ENCODE measurements around the gene RAB19. TPM values are rescaled to one million over a fixed set of nuclear protein-coding genes. Genes with fewer than 3 reads are reported as not detected.

Gene RAB19
- total and polyA plus RNA-seq, 9 of the 15 experiments (the other 6 are each of a cell fraction or from before 2014, with no cell fraction given): not detected

DNA sequence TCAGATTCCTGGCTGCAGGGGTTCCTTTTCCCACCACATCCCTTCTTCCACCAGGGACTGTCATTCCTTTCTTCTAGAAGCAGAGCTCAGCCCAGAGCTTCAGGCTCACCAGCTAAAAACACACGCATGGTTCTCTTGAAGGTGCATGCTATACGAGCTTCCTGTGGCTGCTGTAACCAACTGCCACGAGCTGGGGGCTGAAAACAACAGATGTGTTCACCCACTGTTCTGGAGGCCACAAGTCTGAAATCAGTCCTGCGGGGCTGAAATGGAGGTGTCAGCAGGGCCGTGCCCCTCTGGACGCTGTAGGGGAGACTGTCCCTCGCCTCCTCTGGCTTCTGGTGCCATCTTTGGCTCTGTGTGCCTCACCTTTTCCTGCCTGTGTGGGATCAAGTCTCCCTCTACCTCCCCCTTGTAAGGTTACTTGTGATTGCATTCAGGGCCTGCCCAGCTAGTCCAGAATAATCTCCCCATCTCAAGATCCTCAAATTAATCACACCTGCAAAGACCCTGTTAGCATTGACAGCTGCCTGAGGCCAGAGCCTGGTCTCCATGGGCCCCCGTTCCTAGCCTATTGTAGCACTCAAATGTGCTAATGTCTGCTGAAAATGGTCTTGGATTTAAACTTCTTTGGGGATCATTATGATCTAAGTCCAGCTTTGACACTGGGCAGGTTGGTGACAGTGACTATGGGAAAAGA is 13.7 kb downstream of the RAB19 start:
- intact Hi-C loops (cut with micrococcal nuclease) (no loop called here), in situ Hi-C loops (cut with MboI) (no loop called here)
- TF ChIP-seq NCOA6 (IDR thresholded peaks at IDR 0.05): no peak
- no peak for TF ChIP-seq RAD51 (IDR thresholded peaks at IDR 0.05; ENCODE audit: borderline replicate concordance, low read depth)
- TF ChIP-seq, protein P1, sequence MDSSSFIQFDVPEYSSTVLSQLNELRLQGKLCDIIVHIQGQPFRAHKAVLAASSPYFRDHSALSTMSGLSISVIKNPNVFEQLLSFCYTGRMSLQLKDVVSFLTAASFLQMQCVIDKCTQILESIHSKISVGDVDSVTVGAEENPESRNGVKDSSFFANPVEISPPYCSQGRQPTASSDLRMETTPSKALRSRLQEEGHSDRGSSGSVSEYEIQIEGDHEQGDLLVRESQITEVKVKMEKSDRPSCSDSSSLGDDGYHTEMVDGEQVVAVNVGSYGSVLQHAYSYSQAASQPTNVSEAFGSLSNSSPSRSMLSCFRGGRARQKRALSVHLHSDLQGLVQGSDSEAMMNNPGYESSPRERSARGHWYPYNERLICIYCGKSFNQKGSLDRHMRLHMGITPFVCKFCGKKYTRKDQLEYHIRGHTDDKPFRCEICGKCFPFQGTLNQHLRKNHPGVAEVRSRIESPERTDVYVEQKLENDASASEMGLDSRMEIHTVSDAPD (CRISPR knock-in tag; IDR thresholded peaks at IDR 0.05): no peak
- no peak for TF ChIP-seq ZKSCAN3 (CRISPR knock-in tag; IDR thresholded peaks at IDR 0.05)
- no peak for TF ChIP-seq SNIP1 (IDR thresholded peaks at IDR 0.05; ENCODE audit: low read depth)
- TF ChIP-seq NR2C1 (IDR thresholded peaks at IDR 0.05): no peak
- no peak for TF ChIP-seq NR2C1 (tag; IDR thresholded peaks at IDR 0.05)
- TF ChIP-seq ZFP1 (CRISPR knock-in tag; IDR thresholded peaks at IDR 0.05): no peak
- no peak for TF ChIP-seq CHD4 (IDR thresholded peaks at IDR 0.05; ENCODE audit: insufficient read depth, insufficient replicate concordance, low read depth, low read length, poor library complexity, severe bottlenecking)
- TF ChIP-seq, protein P2, sequence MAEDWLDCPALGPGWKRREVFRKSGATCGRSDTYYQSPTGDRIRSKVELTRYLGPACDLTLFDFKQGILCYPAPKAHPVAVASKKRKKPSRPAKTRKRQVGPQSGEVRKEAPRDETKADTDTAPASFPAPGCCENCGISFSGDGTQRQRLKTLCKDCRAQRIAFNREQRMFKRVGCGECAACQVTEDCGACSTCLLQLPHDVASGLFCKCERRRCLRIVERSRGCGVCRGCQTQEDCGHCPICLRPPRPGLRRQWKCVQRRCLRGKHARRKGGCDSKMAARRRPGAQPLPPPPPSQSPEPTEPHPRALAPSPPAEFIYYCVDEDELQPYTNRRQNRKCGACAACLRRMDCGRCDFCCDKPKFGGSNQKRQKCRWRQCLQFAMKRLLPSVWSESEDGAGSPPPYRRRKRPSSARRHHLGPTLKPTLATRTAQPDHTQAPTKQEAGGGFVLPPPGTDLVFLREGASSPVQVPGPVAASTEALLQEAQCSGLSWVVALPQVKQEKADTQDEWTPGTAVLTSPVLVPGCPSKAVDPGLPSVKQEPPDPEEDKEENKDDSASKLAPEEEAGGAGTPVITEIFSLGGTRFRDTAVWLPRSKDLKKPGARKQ (CRISPR knock-in tag; IDR thresholded peaks at IDR 0.05): no peak
- TF ChIP-seq, protein P3, sequence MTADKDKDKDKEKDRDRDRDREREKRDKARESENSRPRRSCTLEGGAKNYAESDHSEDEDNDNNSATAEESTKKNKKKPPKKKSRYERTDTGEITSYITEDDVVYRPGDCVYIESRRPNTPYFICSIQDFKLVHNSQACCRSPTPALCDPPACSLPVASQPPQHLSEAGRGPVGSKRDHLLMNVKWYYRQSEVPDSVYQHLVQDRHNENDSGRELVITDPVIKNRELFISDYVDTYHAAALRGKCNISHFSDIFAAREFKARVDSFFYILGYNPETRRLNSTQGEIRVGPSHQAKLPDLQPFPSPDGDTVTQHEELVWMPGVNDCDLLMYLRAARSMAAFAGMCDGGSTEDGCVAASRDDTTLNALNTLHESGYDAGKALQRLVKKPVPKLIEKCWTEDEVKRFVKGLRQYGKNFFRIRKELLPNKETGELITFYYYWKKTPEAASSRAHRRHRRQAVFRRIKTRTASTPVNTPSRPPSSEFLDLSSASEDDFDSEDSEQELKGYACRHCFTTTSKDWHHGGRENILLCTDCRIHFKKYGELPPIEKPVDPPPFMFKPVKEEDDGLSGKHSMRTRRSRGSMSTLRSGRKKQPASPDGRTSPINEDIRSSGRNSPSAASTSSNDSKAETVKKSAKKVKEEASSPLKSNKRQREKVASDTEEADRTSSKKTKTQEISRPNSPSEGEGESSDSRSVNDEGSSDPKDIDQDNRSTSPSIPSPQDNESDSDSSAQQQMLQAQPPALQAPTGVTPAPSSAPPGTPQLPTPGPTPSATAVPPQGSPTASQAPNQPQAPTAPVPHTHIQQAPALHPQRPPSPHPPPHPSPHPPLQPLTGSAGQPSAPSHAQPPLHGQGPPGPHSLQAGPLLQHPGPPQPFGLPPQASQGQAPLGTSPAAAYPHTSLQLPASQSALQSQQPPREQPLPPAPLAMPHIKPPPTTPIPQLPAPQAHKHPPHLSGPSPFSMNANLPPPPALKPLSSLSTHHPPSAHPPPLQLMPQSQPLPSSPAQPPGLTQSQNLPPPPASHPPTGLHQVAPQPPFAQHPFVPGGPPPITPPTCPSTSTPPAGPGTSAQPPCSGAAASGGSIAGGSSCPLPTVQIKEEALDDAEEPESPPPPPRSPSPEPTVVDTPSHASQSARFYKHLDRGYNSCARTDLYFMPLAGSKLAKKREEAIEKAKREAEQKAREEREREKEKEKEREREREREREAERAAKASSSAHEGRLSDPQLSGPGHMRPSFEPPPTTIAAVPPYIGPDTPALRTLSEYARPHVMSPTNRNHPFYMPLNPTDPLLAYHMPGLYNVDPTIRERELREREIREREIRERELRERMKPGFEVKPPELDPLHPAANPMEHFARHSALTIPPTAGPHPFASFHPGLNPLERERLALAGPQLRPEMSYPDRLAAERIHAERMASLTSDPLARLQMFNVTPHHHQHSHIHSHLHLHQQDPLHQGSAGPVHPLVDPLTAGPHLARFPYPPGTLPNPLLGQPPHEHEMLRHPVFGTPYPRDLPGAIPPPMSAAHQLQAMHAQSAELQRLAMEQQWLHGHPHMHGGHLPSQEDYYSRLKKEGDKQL (CRISPR knock-in tag; IDR thresholded peaks at IDR 0.05; ENCODE audit: borderline replicate concordance): no peak
- no peak for TF ChIP-seq TAL1 (IDR thresholded peaks at IDR 0.05)

More for the DNA sequence above, 13.7 kb downstream of the RAB19 start:
- Histone ChIP-seq H3K9me3 (replicated peaks; ENCODE audit: control insufficient read depth, insufficient read depth, low read depth, low read length) (no peaks in the 10 kb centered on the region), H3K79me2 (ENCODE audit: control insufficient read depth, insufficient read depth, low read length) (no peaks in the 10 kb centered on the region), H3K4me1 (replicated peaks in 1 of 2; ENCODE audit: control insufficient read depth in 2 of 2, insufficient read depth in 2 of 2, low read length in 2 of 2) (peaks cover 0 to 8% of the 10 kb centered on the region in 2 experiments; a peak in 2 of 5 replicates), H3K4me2 (ENCODE audit: insufficient read depth, low read length) (no peak overlapping the region), H3K27me3 (ENCODE audit: control insufficient read depth in 2 of 2, insufficient read depth in 2 of 2, low read length in 2 of 2) (peaks cover 26 to 62% of the 10 kb centered on the region in 2 experiments; a peak in 4 of 5 replicates), H3K36me3 (ENCODE audit: control insufficient read depth, insufficient read depth, low read length) (no peaks in the 10 kb centered on the region), H2AFZ (ENCODE audit: low read depth, low read length) (no peak overlapping the region), H4K20me1 (replicated peaks; ENCODE audit: control insufficient read depth, insufficient read depth, low read length) (0 out of 2 replicates have a peak, but pooled peaks cover 3% of the 10 kb centered on the region), H3K4me3 (no peak overlapping the region), H3K27ac (ENCODE audit: extremely low read depth, low read depth, low read length) (no peak overlapping the region), H3K9me1 (ENCODE audit: control insufficient read depth, insufficient read depth, low read length) (no peaks in the 10 kb centered on the region), H3K9ac (ENCODE audit: insufficient read depth in 1 of 2, low read depth in 2 of 2, low read length in 2 of 2) (peak overlapping the region in 1 of 2 experiments; percentile 14; a peak in 1 of 4 replicates)
- 2% methylated on average over 8 of the region's 8 CpGs for WGBS (ENCODE audit: insufficient coverage, low coverage, missing lambda C conversion rate)
- peak in 2 of 4 experiments; percentile 9 to 10 for DNase-seq (ENCODE audit: extremely low read depth in 1 of 4, low spot score in 3 of 4)
- ATAC-seq: peak; percentile 8; the same call in 1 of the 3 replicates
- POLR2A ChIA-PET: interaction anchor here (0.6 to 1.4 kb wide), 6 partner anchors 9 to 67 kb away, joined by 3 to 5 read pairs (median 3); no protein-coding TSS in a partner anchor
- CTCF ChIA-PET (ENCODE audit: low intra/inter-chr PET ratio): no interaction called here
- no TSS peak for BruUV-seq (replicated peaks)
- FAIRE-seq: no peak
